Activated CD4-positive, alpha-beta T cell treated with anti-CD3 and anti-CD28 coated beads, Interleukin-10, Interleukin-2, amounts not matched to agents 100 ng/mL and 50 ng/mL, durations not matched to agents 16 hours and 8 hours (primary cell): ENCODE data around the gene PRSS1.
"Not testable (repeated sequence)": the region's sequence is repeated elsewhere in the genome, so short reads cannot be mapped to it uniquely, and the experiment has no call there.

Experiments used
- DNase-seq: peaks from one replicate; pipeline ENCODE4 v3.0.0-alpha.2; 2020

PRSS1 gene

GRCh38 chr7:142749218-142749993 is at the start of gene PRSS1:
Gene PRSS1, plus strand, starts transcription at chr7:142749472. Its CDS starts 13 bp downstream, at chr7:142749485.
- no peak for DNase-seq

DNA sequence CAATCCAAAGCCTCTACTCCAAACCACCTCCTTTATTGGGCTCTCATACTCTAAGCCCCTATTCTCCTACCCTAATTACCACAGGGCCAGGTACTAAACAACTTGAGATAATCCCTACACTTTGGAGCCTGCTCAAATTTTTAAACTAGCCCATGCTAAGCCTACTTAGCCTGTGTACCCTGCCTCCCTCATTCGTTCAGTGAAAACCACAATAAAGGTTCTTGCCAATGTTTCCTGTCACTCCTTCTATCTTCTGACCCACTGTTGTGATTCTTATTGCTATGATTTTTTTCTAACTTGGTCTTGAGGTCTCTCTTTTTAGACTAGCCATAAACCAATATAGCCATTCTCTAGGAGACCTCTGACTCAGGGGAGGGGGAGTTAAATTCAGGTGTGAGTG is 48.3 kb upstream of the PRSS1 start:
- DNase-seq = not testable (repeated sequence)

DNA sequence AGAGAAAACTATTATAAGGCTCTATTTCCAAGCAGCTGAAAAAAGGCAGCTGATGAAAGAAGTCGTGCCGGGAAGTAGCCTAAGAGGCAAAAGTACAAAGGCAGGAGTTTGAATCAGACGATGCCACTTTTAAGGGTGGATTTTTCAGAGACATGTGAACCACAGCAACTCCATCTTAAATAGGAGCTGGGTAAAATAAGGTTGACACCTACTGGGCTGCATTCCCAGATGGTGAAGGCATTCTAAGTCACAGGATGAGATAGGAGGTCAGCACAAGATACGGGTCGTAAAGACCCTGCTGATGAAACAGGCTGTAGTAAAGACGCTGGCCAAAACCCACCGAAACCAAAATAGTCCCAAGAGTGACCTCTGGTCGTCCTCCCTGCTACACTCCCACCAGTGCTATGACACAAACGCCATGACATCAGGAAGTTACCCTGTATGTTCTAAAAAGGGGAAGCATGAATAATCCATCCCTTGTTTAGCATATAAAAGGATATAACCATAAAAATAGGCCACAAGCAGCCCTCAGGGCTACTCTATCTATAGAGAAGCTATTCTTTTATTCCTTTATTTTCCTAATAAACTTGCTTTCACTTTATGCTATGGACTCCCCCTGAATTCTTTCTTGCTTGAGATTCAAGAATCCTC is 45.5 kb upstream of the PRSS1 start:
- no peak for DNase-seq

DNA sequence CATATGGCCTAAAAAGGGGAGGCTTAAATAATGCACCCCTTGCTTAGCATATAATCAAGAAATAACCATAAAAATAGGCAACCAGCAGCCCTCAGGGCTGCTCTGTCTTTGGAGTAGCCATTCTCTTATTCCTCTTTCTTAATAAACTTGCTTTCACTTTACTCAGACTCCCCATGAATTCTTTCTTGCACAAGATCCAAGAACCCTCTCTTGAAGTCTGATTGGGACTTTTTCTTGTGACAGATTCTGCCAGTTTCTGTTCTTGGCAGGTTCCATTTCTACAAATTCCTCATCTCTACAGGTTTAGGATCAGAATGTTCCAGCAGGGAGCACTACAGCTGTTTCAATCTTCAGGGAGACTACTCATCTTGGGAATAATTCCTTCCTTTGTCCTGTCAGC is 40.5 kb upstream of the PRSS1 start:
- not testable (repeated sequence) for DNase-seq

DNA sequence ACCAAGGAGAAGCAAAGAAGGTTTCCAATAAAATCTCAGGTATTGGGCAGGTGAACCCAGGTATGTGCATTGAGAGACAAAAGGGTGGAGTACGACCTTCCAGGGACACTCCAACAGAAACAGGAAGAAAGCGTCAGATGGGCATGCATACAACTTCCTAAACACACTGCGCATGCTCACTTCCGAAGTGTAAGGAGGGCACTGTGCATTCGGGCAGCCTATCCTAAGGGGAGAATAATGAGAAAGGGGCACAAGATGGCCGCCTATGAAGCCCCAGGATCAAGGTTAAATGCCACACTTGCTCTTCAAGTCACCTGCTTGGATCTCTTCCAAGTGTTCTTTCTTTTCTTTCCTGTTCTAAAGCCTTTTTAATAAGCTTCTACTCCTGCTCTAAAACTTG is 39.4 kb upstream of the PRSS1 start:
- DNase-seq = peak; percentile 19

DNA sequence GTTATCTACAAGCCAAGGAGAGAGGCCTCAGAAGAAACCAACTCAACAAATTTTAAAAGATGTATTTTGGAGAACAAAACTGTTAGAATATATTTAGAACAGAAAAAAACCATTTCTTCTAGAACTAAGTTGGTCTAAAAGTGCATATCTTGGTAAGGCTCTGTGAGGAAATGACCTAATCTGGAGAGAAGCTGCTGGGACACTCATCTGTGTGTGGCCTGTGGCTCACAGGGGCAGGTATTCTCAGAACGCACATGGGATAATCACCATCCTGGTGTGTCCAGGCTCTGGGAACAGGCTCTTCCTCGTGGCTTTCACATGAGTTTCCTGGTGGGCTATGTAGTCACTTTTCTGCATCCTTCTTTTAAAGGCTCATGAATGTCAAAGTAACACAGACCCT is 38.1 kb upstream of the PRSS1 start:
- DNase-seq = no peak

DNA sequence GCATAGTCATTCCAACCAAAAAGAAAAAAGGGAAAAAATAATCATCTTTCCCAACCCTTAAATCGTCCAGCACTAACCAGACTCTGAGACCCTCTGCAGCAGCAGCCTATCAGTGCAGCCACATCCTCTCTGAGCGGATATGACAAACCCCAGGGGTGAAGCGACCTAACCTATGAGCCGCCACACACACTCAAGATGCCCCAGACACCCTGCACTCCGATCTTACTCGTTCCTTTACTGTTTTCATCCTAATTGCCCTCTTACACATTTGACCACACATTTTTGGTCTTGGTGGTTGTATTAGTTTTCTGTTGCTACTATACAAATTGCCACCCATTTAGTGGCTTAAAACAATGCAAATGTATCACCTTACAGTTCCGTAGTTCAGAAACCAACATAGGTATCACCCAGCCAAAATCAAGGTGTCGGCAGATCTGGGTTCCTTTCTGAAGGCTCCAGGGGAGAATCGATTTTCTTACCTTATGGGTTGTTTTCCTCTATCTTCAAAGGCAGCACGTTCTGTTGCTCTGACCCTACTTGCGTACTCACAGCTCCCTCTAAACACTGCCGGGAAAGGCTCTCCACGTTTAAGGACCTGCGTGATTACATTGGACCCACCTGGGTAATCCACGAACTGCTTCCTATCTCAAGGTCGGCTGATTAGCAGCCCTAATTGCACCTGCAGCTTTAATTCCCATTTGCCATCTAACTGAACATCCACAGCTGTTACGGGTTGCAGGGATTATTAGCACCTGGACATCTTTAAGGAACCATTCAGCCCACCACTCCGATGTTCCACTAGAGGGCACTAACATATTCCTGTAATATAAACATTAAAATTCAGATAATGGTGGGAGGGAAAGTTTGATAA is 37.3 kb upstream of the PRSS1 start:
- peak; percentile 50 for DNase-seq

DNA sequence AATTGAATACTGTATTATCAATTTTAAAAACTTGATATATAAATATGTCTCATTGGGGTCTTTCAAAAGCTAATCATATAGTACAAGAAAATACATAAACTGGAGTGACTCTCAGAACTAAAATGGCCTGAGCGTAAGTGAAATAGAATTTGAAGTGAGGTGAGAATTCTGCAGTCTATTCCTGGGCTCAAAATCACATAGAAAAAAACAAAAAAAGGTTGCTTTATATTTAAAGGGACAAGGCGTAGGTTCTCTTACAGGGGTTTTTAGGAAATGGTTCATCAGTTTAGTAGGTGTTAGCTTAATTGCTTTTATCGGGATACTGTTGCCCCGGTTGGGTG is 36.7 kb upstream of the PRSS1 start:
- DNase-seq = no peak

DNA sequence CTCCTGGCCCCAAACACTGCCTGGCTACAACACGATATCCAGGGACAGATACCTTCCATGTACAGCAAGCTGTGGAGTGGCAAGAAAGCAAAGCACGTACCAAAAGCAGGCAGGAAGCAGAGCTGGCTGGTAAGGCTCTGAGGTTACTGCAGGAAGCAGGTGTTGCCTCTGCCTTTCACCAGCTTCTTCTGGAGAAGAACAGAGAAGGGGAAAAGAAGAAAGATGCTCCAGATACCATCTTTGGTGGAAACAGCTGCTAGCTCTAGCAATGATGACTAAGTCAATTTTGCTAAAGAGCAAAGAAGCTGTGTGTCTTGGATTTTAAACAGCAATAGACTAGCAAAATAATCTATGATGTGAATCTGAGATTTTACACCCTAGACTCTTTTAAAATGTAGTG is 34.9 kb upstream of the PRSS1 start:
- DNase-seq = peak; percentile 49

DNA sequence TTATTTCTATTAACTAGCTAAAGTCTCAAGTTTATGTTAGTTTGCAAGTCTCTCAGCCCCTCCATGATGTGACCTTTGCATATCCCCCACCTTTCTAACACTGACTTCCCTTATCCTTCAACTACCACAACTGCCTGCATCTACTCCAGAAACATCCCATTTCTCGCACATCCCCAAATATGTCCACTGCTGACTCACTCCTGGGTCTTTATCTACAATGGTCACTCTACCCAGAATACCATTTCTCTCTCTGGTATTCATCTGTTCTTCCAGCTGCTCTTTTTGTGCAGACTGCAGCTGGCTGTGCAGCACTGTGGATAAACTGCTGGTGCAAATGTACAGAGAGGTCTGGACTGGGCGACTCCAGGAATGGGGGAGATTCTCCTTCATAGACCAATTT is 32.7 kb upstream of the PRSS1 start:
- DNase-seq = no peak

DNA sequence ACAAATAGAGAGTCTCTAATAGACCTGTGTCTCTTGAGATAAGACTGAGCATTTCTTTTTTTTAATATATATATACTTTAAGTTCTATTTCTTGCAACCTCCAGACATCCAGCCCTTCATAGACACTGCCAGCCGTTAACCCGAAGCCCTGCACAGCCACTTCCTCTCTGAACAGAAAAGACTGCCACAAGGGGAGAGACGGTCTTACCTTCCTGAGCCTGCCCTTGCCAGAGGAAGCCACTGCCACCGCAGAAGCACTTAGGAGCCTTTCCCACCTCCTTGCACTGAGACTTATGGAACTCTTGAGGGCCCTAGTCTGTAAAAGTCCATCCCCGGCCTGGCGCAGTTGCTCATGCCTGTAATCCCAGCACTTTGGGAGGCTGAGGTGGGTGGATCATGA is 31.8 kb upstream of the PRSS1 start:
- DNase-seq = peak; percentile 39

GRCh38 chr7:142718313-142718712 is 31.0 kb upstream of the PRSS1 start:
- no peak for DNase-seq

- DNase-seq = no peak
These were observed 29.0 kb upstream of the PRSS1 start for GRCh38 chr7:142720172-142720773.

DNA sequence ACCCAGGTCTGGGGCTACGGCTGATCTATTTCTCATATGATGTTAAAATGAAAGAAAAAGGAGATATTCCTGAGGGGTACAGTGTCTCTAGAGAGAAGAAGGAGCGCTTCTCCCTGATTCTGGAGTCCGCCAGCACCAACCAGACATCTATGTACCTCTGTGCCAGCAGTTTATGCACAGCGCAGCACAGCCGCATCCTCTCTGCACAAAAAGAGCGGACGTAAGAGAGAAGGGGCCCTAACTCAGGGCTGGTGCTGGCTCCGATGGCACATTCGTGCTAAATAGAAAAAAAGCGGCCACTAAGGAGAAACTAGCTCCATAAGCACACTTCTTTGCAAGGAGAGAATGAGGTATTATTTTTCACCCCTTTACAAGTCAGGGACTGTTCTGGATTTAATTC is 28.3 kb upstream of the PRSS1 start:
- no peak for DNase-seq

DNA sequence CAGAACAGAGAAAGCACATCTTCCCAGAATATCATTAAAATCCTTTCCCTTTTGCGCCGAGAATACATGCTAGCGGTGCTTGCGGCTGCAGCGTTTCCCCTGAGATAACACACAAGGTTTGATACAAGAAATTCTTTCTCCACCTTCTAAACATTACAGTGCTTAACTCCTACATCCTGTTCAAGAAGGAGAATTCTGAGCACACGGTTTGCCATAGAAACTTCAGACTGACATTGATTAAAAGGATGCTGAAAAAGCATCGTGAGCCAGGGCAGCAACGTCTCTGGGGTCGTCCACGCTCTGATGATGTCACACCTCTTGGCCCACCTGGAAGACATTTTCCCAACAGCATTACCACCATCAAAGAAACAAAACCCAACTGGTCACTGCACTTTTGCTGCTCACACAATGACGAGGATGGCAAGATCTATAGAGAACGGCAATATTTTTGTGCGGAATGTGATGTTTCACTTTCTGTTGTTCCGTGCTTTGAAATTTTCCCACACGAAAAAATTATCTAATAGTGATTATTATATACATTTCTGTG is 27.0 kb upstream of the PRSS1 start:
- no peak for DNase-seq

DNA sequence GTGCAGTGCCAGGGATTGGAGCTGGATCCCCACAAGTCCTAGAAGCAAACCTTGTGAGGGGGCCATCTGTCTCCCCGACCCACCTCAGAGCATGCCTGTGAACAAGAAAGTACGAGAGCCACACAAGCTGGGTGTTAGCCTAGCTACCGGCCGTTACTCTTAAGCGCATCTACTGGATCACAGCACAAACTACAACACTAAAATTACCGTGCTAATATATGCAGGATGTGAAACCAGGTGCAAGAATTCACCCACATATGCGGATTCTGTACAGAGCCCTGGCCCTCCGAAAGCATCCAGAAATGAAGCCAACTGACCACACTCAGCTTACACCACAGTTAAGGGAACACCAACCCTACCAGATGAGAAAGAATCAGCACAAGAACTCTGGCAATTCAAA is 16.0 kb upstream of the PRSS1 start:
- no peak for DNase-seq

DNA sequence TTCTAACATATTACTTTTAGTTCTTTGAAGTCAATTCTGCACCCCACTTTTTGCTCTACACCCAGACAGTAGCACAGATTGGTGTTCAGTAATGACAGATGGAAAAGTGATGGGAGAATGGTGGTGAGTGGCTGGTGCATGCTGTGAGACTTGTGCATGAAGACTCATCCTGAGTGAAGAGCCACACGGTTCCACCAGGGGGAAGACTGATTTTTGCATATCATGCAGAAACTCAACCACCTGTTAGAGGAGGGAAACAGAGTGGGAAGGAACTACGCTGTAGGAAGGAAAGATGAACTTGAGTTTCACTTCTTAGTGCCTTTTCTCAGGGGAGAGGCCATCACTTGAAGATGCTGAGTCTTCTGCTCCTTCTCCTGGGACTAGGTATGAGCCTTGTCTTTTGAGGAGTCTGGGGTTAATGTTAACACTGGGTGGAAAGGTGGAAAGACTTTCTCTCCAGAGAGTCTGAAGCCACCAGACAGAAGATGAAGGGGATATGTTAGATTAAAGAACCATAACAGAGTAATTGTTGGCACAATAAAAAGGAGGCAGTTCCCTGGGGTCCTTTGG is 9.3 kb upstream of the PRSS1 start:
- no peak for DNase-seq

- DNase-seq = no peak
These were observed 8.5 kb upstream of the PRSS1 start for GRCh38 chr7:142740786-142741185.

DNA sequence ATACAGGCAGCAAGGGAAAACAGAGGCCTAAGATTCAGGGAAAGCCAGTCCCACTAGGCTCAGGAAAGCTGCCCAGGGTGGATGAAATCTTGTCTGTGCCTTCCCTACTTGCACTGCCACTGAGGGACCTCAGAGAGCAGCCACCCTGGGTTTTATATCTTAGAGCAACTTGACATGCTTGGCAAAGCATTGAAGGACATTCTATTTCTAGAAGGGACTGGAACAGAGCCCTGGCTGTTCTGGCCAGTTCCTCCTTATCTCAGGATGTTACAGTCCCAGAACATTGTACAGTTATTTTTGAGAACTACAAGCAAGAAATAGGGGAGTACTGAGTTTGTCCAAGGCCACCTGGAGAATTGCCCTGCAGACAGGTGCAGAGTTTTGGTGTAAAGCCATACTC is 7.3 kb upstream of the PRSS1 start:
- DNase-seq = not testable (repeated sequence)

DNA sequence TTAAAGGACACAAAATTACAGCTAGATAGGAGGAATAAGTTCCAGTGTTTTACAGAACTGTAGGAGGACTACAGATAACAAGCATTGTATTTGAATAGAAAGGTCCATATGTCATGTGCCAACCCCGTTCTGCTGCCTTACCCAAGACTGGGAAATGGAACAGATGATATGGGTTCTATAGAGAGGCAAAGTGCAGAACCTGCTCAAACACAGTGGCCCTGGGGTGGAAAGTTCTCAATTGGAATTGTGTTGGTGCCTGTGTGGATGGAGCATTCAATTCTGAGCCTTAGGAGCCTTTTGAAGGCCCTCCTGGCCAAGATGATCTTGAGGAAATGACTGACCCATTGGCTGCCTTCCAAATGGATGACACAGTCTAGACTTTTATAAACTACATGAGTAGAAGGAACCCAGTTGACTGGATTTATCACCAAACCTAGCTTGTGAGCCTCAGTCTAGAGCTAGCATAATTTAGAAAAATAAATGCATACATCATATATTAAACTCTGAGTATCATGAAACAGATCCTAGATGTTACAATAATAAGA is 4.1 kb upstream of the PRSS1 start:
- no peak for DNase-seq

DNA sequence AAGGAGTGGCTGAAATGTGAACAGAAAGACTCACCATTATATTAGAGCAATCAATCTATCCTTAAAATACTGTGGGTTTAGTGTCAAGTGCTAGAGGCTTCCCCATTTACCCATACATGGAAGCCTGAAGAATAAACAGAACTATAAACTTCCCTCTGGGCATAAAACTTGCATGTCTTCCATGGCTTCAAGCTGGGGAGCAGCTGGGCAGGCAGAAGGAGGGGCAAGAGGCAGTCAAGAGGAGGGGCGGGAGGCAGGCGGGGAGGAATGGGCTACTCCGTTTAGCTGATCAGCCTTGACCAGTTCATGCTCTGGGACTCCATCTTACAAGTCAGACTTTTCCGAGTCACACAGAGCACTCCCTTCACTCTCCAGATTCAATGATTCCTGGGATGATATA is 3.5 kb upstream of the PRSS1 start:
- DNase-seq = no peak

- no peak for DNase-seq
These were observed 3.0 kb upstream of the PRSS1 start for GRCh38 chr7:142746264-142746663.
